ENCODE results near the gene SMYD3.

Gene SMYD3

GRCh38 chr1:246460406-246460805 is 46.7 kb downstream of the SMYD3 start:
- Histone ChIP-seq H3K27ac (ENCODE audit: low read length) (no peak overlapping the region), H2AFZ (ENCODE audit: low read length) (no peak overlapping the region), H3K4me1 (ENCODE audit: low read length) (no peaks in the 10 kb centered on the region), H3K27me3 (replicated peaks; ENCODE audit: insufficient read depth, low read length) (no peaks in the 10 kb centered on the region), H3F3A (ENCODE audit: insufficient read depth, low read length) (no peaks in the 10 kb centered on the region), H3K79me2 (ENCODE audit: low read length) (no peaks in the 10 kb centered on the region), H3K4me2 (ENCODE audit: low read depth, low read length) (no peak overlapping the region), H3K9me2 (replicated peaks; ENCODE audit: insufficient read depth, low read length) (no peaks in the 10 kb centered on the region), H3K9ac (ENCODE audit: low read length) (no peak overlapping the region), H3K36me3 (replicated peaks; ENCODE audit: insufficient read depth, low read length) (no peaks in the 10 kb centered on the region), H4K20me1 (ENCODE audit: insufficient read depth, low read length) (no peaks in the 10 kb centered on the region), H3K9me3 (replicated peaks; ENCODE audit: insufficient read depth, low read length) (no peaks in the 10 kb centered on the region), H3K4me3 (ENCODE audit: low read length) (no peak overlapping the region)
- TF ChIP-seq EZH2phosphoT487 (IDR thresholded peaks at IDR 0.05; ENCODE audit: low read length) (no peak), EZH2 (optimal IDR thresholded peaks at IDR 0.05; ENCODE audit: low read depth, low read length) (no peak), CTCF (IDR thresholded peaks at IDR 0.05; ENCODE audit: low read length) (no peak)
- DNase-seq = no peak

GRCh38 chr1:246459221-246459620 is 47.9 kb downstream of the SMYD3 start:
- Histone ChIP-seq H3K9ac (ENCODE audit: low read length) (no peak overlapping the region), H4K20me1 (ENCODE audit: insufficient read depth, low read length) (no peaks in the 10 kb centered on the region), H3K4me2 (ENCODE audit: low read depth, low read length) (no peak overlapping the region), H3K9me2 (replicated peaks; ENCODE audit: insufficient read depth, low read length) (no peaks in the 10 kb centered on the region), H3K4me3 (ENCODE audit: low read length) (no peak overlapping the region), H3K9me3 (replicated peaks; ENCODE audit: insufficient read depth, low read length) (no peaks in the 10 kb centered on the region), H3F3A (ENCODE audit: insufficient read depth, low read length) (no peaks in the 10 kb centered on the region), H3K36me3 (replicated peaks; ENCODE audit: insufficient read depth, low read length) (no peaks in the 10 kb centered on the region), H3K27me3 (replicated peaks; ENCODE audit: insufficient read depth, low read length) (no peaks in the 10 kb centered on the region), H3K79me2 (ENCODE audit: low read length) (no peaks in the 10 kb centered on the region), H3K27ac (ENCODE audit: low read length) (no peak overlapping the region), H2AFZ (ENCODE audit: low read length) (no peak overlapping the region), H3K4me1 (ENCODE audit: low read length) (no peaks in the 10 kb centered on the region)
- DNase-seq = no peak
- TF ChIP-seq EZH2 (optimal IDR thresholded peaks at IDR 0.05; ENCODE audit: low read depth, low read length) (no peak), EZH2phosphoT487 (IDR thresholded peaks at IDR 0.05; ENCODE audit: low read length) (no peak), CTCF (IDR thresholded peaks at IDR 0.05; ENCODE audit: low read length) (no peak)

- no peaks in the 10 kb centered on the region for H4K20me1 ChIP-seq (ENCODE audit: insufficient read depth, low read length)
- no peaks in the 10 kb centered on the region for H3K36me3 ChIP-seq (replicated peaks; ENCODE audit: insufficient read depth, low read length)
- no peak overlapping the region for H3K9ac ChIP-seq (ENCODE audit: low read length)
- H2AFZ ChIP-seq (ENCODE audit: low read length) = no peak overlapping the region
- DNase-seq = no peak
- no peaks in the 10 kb centered on the region for H3F3A ChIP-seq (ENCODE audit: insufficient read depth, low read length)
- H3K27ac ChIP-seq (ENCODE audit: low read length) = no peak overlapping the region
- no peak overlapping the region for H3K4me3 ChIP-seq (ENCODE audit: low read length)
- H3K9me2 ChIP-seq (replicated peaks; ENCODE audit: insufficient read depth, low read length) = no peaks in the 10 kb centered on the region
- TF ChIP-seq EZH2 (optimal IDR thresholded peaks at IDR 0.05; ENCODE audit: low read depth, low read length) (no peak), CTCF (IDR thresholded peaks at IDR 0.05; ENCODE audit: low read length) (no peak), EZH2phosphoT487 (IDR thresholded peaks at IDR 0.05; ENCODE audit: low read length) (no peak)
- no peaks in the 10 kb centered on the region for H3K27me3 ChIP-seq (replicated peaks; ENCODE audit: insufficient read depth, low read length)
- H3K9me3 ChIP-seq (replicated peaks; ENCODE audit: insufficient read depth, low read length) = no peaks in the 10 kb centered on the region
- H3K4me2 ChIP-seq (ENCODE audit: low read depth, low read length) = no peak overlapping the region
- no peaks in the 10 kb centered on the region for H3K4me1 ChIP-seq (ENCODE audit: low read length)
- no peaks in the 10 kb centered on the region for H3K79me2 ChIP-seq (ENCODE audit: low read length)
These were observed 51.6 kb downstream of the SMYD3 start for GRCh38 chr1:246455476-246455875.
